GM19240 (cell line): ENCODE results near the gene LRRFIP2.

Source experiments
- DNase-seq: peaks from one replicate; pipeline ENCODE4 v3.0.0; 2011; ENCODE audit warnings: low spot score; ENCODE audit not compliant: insufficient read length

Gene LRRFIP2

DNA sequence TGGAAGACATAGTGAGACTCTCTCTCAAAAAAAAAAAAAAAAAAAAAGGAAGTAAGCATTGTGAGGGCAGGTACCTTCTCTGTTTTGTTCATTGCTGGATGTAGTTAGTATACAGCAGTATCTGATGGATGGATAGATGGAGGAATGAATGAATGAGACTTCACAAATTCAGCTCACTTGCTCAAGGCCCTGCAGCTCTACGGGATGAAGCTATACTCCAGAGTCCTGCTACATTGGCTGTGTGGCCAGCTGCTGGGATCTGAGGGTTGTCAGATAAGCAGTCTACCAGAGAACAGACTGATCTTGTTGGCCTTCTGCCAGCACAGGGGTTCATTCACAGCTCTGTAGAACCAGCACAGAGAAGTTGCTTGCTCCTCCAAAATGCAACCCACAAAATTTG, 146.1 kb downstream of the LRRFIP2 start:
- no peak for DNase-seq

DNA sequence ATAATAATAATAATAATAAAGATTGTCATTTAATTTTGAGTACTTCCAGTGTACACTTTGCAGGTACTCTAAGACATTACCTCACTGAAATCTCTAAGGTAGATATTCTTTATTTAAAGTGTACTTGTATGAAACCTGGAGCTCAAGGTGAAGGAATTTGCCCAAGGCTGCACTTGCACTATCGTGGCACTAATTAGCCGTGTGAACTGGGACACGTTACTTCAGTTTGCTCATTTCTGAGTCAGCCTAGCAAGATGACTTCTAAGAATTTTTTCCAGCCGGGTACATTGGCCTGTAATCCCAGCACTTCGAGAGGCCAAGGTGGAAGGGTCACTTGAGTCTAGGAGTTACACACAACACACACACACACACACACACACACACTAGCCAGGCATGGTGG, 147.5 kb downstream of the LRRFIP2 start:
- DNase-seq, result no peak

DNA sequence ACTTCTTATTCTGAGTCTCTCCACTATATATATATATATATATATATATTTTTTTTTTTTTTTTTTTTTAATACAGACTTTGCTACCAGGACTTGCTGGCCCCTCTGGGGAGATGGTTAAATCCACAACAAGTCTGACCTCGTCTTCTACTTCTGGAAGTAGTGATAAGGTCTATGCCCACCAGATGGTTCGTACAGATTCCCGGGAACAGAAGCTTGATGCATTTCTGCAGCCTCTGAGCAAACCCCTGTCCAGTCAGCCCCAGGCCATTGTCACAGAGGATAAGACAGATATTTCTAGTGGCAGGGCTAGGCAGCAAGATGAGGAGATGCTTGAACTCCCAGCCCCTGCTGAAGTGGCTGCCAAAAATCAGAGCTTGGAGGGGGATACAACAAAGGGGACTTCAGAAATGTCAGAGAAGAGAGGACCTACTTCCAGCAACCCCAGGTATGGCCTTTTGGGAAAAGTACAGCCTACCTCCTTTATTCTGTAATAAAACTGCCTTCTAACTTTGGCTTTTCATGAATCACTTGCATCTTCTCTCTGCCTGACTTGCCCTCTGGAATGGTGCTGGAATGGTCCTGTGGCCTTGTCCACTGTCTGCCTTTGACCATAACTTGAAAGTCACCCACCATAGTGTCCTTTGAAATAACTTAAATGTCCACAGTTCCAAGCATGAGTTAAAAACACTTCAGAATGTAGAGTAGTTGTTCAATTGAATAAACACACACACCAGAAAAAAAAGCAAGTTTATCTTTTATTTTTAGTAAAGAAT, 148.6 kb downstream of the LRRFIP2 start:
- no peak for DNase-seq

DNA sequence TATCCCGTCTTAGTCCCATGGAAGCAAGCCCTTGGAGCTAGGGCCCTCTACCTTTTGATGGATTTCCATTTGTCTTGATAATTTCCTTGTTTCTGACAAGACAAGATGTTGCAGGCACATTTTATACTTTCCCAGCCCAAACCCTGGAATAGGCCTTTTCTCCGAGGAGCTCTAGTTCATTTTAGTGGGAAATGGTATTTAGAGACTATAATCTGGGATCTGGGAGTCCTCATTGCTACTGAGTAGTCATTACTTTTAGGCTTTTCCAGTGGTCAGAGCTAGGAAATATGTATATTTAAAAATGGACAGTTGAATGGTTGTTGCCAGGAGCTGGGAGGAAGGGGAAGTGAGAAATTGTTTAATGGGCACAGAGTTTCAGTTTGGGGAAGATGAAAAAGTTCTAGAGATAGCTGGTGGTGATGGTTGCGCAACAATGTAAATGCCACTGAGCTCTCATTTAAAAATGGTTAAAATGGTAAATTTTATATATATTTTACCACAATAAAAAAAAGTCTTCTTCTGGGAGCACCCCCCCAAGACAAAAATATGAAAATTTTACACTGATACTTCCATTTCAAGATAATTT, 149.5 kb downstream of the LRRFIP2 start:
- no peak for DNase-seq

DNA sequence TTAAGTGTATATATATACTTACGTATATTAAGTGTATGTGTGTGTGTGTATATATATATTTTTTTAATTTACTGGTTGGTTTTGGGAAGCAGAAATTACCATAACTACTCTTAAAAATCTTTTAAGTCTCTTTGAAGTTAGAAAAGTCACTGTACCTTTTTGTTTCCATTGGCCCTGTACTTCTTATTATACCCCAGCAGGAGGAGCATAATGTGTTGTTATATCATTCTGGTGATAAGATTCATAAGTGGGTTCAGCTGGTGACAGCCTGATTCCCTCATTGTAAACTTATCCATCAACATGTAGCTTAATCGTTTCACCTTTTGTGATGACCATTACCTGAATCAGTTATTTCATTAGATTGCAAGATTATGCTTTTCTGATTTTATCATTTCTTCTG, 150.3 kb downstream of the LRRFIP2 start:
- no peak for DNase-seq

DNA sequence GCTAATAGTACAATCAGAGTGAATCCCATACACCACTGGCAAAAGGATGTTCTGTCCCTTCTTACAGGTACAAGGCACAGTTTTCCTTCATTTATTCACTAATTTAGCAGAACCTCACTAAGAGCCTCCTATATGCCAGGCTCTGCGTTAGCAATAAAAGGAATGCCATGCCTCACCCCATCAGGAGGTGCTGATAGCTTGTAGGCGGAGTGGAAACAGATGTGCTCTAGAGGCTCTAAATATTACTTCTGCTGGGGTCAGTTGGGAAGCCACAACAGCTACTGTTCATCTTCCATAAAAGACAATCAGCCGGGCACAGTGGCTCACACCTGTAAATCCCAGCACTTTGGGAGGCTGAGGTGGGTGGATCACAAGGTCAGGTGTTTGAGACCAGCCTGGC, 156.7 kb downstream of the LRRFIP2 start:
- DNase-seq, result no peak

DNA sequence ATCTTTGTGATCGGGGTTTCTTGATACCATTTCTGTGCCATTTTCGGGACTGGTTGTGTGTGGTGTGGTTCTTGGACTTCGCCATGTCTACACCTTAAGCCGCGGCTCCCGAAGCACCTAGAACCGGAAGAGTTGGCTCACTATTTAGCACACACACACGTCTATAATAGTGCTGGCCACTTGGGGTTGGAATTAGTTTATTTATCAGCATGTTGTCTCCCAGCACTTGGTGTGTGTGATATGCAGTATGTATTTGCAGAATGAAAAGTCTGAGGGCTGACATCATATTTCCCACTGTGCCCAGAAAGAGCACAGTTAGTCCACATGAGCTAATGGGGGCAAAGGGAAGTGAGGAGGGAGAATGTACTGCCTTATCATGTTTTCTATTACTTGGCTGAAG, 157.5 kb downstream of the LRRFIP2 start:
- DNase-seq, result no peak

DNA sequence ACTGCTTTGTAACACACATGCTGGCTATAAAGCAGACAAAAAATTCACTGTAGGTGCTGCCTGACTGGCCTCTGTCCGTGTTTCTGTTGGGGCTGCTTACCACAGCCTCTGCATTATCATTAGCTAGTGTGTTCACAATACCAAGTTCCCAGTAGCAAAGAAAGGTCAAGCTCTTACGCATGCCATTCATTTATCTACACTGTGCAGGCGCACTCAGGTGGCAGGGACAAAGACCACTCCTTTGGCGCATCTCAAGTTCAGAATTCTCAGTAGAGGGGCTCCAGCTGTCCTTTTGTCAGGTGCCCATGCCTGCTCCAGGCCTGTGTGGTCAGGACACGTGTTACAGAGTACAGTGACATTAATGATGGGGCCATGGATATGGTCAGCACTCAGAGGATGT, 158.7 kb downstream of the LRRFIP2 start:
- DNase-seq, result no peak

DNA sequence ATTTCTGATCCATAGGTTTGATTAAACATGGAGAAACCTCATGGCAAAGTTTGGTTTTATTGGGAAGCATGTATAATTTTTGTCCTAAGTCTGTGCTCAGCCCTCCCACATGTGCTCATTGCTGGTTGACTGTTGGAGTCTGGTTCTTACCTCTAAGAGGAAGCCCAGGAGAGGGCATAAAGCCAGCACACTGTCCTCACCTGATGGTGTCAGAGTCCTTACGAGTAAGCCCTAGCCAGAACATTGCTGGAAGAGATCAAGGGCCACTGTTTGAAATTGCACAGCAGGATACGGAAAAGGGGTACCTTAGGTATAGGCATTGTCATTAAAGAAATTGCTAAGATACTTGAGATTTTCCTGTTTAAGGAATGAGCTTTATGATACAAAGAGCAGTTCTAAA, 159.8 kb downstream of the LRRFIP2 start:
- DNase-seq, result no peak
